HG02610 (cell line): ENCODE data around the gene MINDY4.

Source experiments
- ATAC-seq: cut with Tn5 transposase; IDR thresholded peaks from one replicate; pipeline ENCODE4 v1.9.1; 2021; ENCODE audit warnings: mild to moderate bottlenecking, moderate library complexity; ENCODE audit not compliant: unreplicated experiment

MINDY4 gene

GRCh38 chr7:30850426-30850825 is 79.2 kb downstream of the MINDY4 start:
- ATAC-seq, result no peak

GRCh38 chr7:30851651-30852307 is 80.6 kb downstream of the MINDY4 start:
- ATAC-seq, result no peak

DNA sequence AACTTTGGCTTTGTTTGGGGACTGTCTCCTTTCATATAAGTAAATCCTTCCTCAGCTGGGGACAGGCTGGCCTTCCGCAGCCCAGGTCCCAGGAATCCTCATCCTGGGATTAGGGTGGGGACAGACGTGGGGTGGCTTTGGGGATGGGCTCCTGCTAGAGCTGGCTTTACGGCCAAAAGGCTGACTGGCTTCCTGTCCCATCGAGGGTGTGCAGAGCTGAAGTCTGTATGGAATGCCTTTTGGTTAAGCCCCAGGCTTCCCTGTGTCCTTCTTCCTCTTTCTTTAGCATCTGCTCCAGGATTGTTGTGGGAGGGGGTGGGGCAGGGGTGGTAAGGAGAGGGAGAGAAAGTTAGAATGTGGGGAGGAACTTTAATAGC is 81.1 kb downstream of the MINDY4 start:
- ATAC-seq, result no peak

DNA sequence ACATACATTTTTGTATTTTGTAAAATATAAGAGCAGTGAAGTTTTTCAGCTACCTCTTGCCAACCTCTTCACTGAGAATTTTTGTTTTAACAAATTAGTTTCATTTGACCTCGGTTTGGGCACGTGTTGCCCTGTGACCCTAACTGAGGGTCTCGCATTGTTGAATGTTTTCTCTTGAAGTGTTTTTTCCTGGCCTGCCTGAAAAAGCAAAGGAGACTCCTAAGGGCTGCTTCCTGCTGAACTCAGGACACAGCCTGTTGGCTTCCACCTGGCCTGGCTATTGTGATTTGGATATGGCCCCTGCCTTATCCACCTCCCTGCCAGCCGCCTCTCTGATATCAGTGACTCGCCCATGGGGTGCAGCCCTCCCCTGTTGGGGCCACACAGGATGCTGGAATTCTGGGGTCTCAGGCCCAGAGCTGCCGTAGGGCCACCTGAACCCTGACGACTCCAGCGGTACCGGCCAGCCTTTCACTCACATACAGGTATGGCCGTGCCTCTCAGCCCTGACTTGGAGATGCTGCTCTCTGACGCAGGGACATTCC is 81.6 kb downstream of the MINDY4 start:
- no peak for ATAC-seq

- no peak for ATAC-seq
These were observed 82.4 kb downstream of the MINDY4 start for GRCh38 chr7:30853576-30853975.

DNA sequence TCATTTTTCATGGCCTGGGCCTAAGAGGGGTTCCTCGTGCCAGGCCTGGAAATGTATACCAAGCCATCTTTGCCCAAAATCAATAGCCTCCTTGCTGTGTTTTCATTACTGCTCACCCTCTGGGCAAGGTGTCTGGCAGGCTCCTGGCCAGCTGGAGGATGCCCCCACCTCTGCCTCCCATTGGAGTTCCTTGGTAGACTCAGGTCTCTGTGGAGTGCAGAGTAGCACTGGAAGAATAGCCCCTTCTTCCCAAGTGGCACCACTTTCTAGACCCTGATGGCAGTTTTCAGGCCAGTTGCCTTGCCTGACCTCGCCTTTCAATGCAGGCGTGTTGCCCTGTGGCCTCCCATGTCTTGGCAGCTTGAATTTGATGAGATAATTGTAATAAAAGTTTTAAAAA is 84.7 kb downstream of the MINDY4 start:
- ATAC-seq, result no peak

GRCh38 chr7:30858576-30858975 is 87.4 kb downstream of the MINDY4 start:
- no peak for ATAC-seq

- ATAC-seq, result no peak
These were observed 88.2 kb downstream of the MINDY4 start for GRCh38 chr7:30859202-30859939.

GRCh38 chr7:30859940-30860496 is 88.8 kb downstream of the MINDY4 start:
- ATAC-seq, result no peak

DNA sequence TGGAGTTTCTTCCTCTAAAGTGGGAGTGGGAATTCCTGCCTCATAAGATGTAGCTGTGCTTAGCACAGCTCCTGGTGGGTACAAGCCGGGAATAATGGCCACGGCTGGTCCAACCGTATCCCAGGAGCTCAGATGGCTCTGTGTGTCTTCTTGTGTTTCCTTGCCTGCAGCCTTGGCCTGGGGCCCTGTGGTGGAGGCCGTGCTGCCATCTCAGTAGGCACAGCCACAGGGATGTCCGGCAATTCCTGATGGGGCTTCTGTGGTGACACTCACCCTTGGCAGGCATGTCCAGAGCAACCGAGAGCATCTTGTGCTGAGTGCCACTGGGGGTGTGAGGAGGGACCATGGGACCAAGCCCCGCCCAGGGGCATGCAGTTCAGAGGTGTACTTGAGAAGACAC is 90.4 kb downstream of the MINDY4 start:
- ATAC-seq, result no peak

DNA sequence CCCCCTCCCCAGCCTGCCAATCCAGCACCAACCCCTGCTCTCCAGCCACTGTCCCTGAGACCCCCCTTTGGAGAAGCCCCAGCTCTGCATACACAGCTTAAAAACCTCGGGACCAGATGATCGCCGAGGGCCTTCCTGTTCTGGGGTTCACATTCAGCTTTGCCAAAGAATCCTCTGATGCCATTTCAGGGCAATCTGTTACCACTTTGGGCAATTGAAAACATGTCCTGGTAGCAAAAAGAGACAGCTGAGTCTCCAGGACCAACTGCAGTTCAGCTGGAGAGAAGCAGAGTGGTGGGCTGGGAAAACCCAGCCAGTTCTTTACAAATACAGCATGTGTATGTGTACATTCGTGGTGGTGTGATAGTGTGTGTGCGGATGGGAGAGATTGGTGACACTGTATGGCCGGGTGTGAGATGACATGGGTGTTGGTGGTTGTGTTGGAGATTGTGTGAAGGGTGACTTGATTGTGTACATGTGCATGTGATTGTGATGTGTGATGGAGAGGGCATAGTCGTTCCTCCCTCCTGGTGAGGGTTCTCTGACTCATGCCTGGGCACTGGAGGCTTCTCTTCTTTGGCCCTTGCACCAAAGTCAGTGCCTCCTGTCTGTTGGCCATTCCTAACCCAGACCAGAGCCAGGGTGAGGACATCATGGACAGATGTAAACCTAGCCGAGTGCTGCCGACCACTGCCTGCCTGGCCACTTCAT is 91.9 kb downstream of the MINDY4 start:
- ATAC-seq, result no peak

- ATAC-seq, result no peak
These were observed 92.5 kb downstream of the MINDY4 start for GRCh38 chr7:30863706-30864035.

DNA sequence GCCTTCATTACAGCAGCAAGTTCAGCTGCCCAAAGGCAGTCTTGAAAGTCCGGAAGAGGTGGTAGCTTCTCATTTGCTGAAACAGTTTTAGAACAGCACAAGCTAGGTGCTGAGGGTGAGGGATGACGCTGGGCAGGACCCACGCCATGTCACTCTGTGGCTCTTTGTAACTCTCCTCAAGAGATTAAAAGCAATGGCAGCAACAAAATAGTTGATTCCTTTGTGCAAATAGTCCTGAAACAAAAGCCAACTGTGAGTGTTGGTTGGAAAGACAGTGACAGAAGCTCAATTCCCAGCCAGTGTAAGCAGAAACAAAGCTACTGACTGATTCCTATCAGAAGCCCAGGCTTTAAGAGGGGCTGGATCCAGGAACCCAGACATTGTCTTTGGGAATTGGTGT is 92.9 kb downstream of the MINDY4 start:
- no peak for ATAC-seq

DNA sequence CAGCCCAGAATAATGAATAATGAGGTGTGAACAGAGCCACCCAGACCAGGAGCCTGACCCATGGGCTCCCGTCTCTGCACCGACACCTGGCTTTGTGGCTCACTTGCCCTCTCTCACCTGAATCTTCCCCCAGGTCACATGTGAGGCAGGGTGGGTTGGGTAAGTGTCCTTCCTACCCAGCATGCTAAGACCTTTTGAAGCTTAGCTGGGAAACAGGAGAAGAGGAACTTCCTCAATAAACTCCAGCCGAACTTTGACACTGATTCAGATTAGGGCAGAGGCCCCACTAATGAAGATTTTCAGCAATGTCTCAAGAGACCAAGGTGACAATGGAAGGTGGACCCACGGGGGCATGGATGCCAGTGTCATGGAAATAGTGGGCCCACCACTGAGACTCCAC is 93.9 kb downstream of the MINDY4 start:
- ATAC-seq, result no peak

- no peak for ATAC-seq
These were observed 94.6 kb downstream of the MINDY4 start for GRCh38 chr7:30865821-30866220.

GRCh38 chr7:30866939-30867338 is 95.7 kb downstream of the MINDY4 start:
- ATAC-seq, result no peak

- ATAC-seq, result no peak
These were observed 96.3 kb downstream of the MINDY4 start for GRCh38 chr7:30867483-30867882.

DNA sequence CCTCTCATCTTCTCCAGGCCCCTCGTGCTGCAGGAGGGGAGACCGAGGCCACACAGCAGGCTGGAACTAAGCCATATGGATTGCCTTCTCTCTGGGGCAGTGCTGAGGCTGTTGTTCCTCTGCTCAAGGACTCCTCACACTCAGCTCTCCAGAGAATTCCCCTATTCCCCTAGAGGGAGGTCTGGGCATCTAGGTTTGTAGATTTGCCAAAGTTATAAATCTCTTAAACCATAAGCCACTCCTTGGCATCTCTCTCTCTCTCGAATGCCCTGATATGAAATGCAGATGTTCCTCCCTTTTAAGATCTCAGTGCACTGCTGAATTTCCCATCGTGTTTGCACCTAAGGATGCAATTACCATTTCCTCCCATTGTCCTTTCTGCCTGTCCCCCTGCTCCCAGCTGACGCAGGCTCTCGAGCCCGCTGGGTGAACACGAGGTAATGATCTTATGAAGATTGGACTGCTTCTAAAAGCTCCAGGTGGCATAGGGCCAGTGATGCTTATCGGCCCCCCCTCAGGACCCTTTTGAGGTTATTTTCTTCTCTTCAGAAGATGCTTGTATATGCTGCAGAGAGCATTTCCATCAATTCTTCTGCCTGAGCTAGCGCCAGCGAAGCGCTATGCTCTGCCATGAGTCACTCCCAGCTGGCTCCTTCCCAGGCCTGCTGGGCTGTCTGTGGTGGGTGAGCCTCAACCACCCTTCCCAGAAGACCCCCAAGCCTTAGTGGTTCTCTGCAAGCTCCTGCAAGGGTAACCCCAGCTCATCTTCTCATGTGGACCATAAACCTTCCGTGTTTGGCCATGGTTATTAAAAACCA is 98.8 kb downstream of the MINDY4 start:
- no peak for ATAC-seq

DNA sequence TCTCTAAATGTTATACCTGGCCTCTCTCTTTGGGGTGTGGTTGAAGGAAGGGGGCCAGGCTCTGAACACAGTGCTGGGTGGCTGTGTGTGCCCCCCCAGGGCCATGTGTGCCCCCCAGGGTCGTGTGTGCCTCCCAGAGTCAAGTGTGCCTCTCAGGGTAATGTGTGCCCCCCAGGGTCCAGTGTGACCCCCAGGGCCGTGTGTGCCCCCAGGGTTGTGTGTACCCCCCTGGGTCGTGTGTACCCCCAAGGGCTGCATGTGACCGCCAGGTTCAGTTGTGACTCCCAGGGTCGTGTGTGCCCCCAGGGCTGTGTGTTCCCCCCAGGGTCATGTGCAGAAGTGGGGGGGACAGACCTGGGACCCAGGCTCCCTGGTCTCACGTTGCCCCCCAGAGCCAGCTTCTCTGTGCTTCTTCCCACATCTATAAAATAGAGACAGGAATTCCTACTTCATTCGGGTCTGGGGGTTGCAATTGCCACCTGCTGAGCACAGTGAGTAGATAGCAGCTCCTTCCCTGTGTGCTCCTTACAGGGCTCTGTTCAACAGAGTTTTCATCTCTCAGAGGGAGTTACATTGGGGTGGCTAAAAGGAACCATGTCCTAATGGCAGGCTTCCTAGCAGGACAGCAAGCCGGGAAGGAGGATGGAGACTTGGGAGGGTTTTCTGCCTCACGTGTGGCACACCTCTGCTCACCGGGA is 99.8 kb downstream of the MINDY4 start:
- ATAC-seq, result no peak

GRCh38 chr7:30871655-30872054 is 100.4 kb downstream of the MINDY4 start:
- no peak for ATAC-seq
